AG09319 (cell line): Measurements from ENCODE around the gene CHST11.

Experiments used
- DNase-seq: peaks from one replicate; pipeline ENCODE4 v3.0.0-alpha.2; 2010; ENCODE audit warnings: low read depth; ENCODE audit errors: extremely low read depth
- CTCF ChIP-seq: IDR thresholded peaks from 2 replicates; pipeline ENCODE4 v1.5.1; 2011; ENCODE audit warnings: low read depth, mild to moderate bottlenecking, inconsistent platforms, low read length, moderate library complexity

CHST11 gene

GRCh38 chr12:104637604-104638003 is 180.9 kb downstream of the CHST11 start:
- TF ChIP-seq CTCF = no peak
- no peak for DNase-seq

GRCh38 chr12:104638218-104638850 is 181.6 kb downstream of the CHST11 start:
- no peak for TF ChIP-seq CTCF
- no peak for DNase-seq

- no peak for TF ChIP-seq CTCF
- DNase-seq = no peak
Observed at GRCh38 chr12:104638851-104639240, 182.1 kb downstream of the CHST11 start.

GRCh38 chr12:104640956-104641355 is 184.2 kb downstream of the CHST11 start:
- TF ChIP-seq CTCF = no peak
- DNase-seq = no peak

- no peak for DNase-seq
- TF ChIP-seq CTCF = no peak
Observed at GRCh38 chr12:104641862-104642261, 185.1 kb downstream of the CHST11 start.

GRCh38 chr12:104643093-104643818 is 186.5 kb downstream of the CHST11 start:
- DNase-seq = no peak
- no peak for TF ChIP-seq CTCF

GRCh38 chr12:104643819-104644669 is 187.3 kb downstream of the CHST11 start:
- TF ChIP-seq CTCF = no peak
- DNase-seq = no peak
